BJ (cell line): Measurements from ENCODE around the gene CPLX1. TPM values are rescaled to one million over a fixed set of nuclear protein-coding genes. Genes with fewer than 3 reads are reported as not detected.

ENCODE experiments used
- CTCF ChIA-PET: fragments of 350-600 bp; formaldehyde crosslinking; extraction: SDS; loops from one replicate; lab custom pipeline; 2021; ENCODE audit warnings: antibody characterized with exemption, inconsistent platforms; lab: Yijun Ruan, JAX
- POLR2A ChIA-PET: fragments of 300-600 bp; sonication (Branson Sonifier 250); formaldehyde crosslinking; extraction: SDS; loops from one replicate; lab custom pipeline; 2021; ENCODE audit warnings: antibody characterized with exemption; lab: Charles Lee
- DNase-seq: peaks from one replicate; pipeline ENCODE4 v3.0.0-alpha.2; 2011; ENCODE audit warnings: low read depth
- H3K27me3 ChIP-seq: 2 replicates; pipeline ENCODE4 v1.6.0; 2011; ENCODE audit warnings: low read length; ENCODE audit not compliant: control insufficient read depth, insufficient read depth
- H3K36me3 ChIP-seq: 2 replicates; pipeline ENCODE4 v1.5.1; 2011; ENCODE audit warnings: low read length; ENCODE audit not compliant: control insufficient read depth, insufficient read depth
- H3K4me3 ChIP-seq: 2 replicates; pipeline ENCODE4 v1.5.1; 2011; ENCODE audit warnings: low read depth, mild to moderate bottlenecking, control low read depth, low read length
- polyA plus RNA-seq: library from polyadenylated mRNA; depleted of rRNA; stranded (reverse); fragments of >200 nt; gene quantifications from 2 replicates; pipeline ENCODE4 v1.2.3, GENCODE V29; 2011
- TF ChIP-seq, protein P1 (sequence below): IDR thresholded peaks from 2 replicates; pipeline ENCODE4 v1.5.1; 2011; ENCODE audit warnings: low read depth, mild to moderate bottlenecking, control low read depth, inconsistent platforms, low read length, moderate library complexity; ENCODE audit not compliant: insufficient read depth

The CPLX1 gene
- polyA plus RNA-seq, 1 experiment: 0.15 TPM

- no peak for DNase-seq
- ChIA-PET CTCF (no interaction called here), POLR2A (no interaction called here)
- TF ChIP-seq, protein P1, sequence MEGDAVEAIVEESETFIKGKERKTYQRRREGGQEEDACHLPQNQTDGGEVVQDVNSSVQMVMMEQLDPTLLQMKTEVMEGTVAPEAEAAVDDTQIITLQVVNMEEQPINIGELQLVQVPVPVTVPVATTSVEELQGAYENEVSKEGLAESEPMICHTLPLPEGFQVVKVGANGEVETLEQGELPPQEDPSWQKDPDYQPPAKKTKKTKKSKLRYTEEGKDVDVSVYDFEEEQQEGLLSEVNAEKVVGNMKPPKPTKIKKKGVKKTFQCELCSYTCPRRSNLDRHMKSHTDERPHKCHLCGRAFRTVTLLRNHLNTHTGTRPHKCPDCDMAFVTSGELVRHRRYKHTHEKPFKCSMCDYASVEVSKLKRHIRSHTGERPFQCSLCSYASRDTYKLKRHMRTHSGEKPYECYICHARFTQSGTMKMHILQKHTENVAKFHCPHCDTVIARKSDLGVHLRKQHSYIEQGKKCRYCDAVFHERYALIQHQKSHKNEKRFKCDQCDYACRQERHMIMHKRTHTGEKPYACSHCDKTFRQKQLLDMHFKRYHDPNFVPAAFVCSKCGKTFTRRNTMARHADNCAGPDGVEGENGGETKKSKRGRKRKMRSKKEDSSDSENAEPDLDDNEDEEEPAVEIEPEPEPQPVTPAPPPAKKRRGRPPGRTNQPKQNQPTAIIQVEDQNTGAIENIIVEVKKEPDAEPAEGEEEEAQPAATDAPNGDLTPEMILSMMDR: no peak
- Histone ChIP-seq H3K36me3 (peaks cover 19% of the 10 kb centered on the region), H3K4me3 (no peak overlapping the region), H3K27me3 (no peaks in the 10 kb centered on the region)
Observed at GRCh38 chr4:870951-871350, 45.0 kb upstream of the CPLX1 start.

DNA sequence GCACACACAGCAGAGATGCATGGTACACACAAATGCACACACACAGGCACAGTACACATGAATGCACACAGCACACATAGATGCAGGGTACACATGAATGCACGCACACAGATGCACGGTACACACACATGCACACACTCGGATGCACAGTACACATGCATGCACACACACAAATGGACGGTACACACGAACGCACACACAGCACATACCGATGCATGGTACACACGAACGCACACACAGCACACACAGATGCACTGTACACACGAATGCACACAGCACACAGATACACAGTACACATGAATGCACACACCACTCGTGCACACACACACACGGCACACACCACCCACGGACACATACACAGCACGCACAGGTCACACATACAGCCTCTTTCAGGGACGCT lies 43.8 kb upstream of the CPLX1 start:
- H3K4me3 ChIP-seq: no peak overlapping the region
- peaks cover 24% of the 10 kb centered on the region for H3K36me3 ChIP-seq
- H3K27me3 ChIP-seq: no peaks in the 10 kb centered on the region
- CTCF ChIA-PET: no interaction called here
- DNase-seq: no peak
- TF ChIP-seq, protein P1: no peak
- POLR2A ChIA-PET: no interaction called here

DNA sequence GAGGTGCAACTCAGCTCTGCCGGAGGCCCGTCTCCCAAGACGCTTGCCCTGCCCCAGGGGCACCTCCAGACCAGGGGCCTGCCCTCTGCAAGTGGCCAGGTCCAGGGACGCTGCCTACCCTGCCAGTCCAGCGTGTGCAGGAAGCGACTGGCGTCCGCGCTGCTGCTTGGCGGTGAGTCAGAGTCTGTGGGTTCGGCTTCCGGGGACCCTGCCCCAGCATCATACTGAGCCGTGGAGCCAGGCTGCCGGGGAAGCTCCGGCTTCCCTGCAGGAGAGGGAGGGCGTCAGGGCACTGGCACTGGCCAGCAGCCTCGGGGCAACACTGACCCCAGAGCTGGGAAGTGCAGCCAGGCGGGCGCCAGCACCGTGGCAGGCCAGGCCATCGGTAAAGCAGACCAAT lies 42.5 kb upstream of the CPLX1 start:
- Histone ChIP-seq H3K4me3 (no peak overlapping the region), H3K27me3 (no peaks in the 10 kb centered on the region), H3K36me3 (peaks cover 26% of the 10 kb centered on the region)
- ChIA-PET POLR2A (no interaction called here), CTCF (no interaction called here)
- TF ChIP-seq, protein P1: no peak
- DNase-seq: no peak

GRCh38 chr4:867526-868250 lies 41.8 kb upstream of the CPLX1 start:
- POLR2A ChIA-PET: no interaction called here
- no peak for DNase-seq
- H3K27me3 ChIP-seq: no peaks in the 10 kb centered on the region
- H3K4me3 ChIP-seq: no peak overlapping the region
- H3K36me3 ChIP-seq: peaks cover 25% of the 10 kb centered on the region
- CTCF ChIA-PET: interaction anchor here (0.7 kb wide), 1 partner anchor 12 kb away, joined by 4 read pairs; no protein-coding TSS in a partner anchor
- TF ChIP-seq, protein P1: no peak

- Histone ChIP-seq H3K27me3 (no peaks in the 10 kb centered on the region), H3K36me3 (peaks cover 26% of the 10 kb centered on the region), H3K4me3 (no peak overlapping the region)
- ChIA-PET POLR2A (no interaction called here), CTCF (no interaction called here)
- TF ChIP-seq, protein P1: no peak
- DNase-seq: no peak
Observed at GRCh38 chr4:866761-867390, 40.9 kb upstream of the CPLX1 start.
